HFFc6 (cell line): ENCODE measurements around the gene DAG1. TPM values are rescaled to one million over a fixed set of nuclear protein-coding genes. Genes with fewer than 3 reads are reported as not detected.

Experiments
- DNase-seq: peaks from one replicate; pipeline ENCODE4 v3.0.0-alpha.2; 2018
- H3K27ac Mint-ChIP-seq: 2 replicates; pipeline ENCODE4 v1.8.0; 2020; ENCODE audit warnings: mild to moderate bottlenecking, mixed read lengths
- H3K27me3 Mint-ChIP-seq: 2 replicates; pipeline ENCODE4 v1.8.0; 2021; ENCODE audit warnings: mild to moderate bottlenecking, moderate library complexity, mixed read lengths; ENCODE audit not compliant: insufficient read depth
- H3K36me3 Mint-ChIP-seq: 2 replicates; pipeline ENCODE4 v1.8.0; 2021; ENCODE audit warnings: low read depth, mixed read lengths
- H3K4me1 Mint-ChIP-seq: 2 replicates; pipeline ENCODE4 v1.8.0; 2020; ENCODE audit warnings: low read depth, mixed read lengths
- H3K4me3 Mint-ChIP-seq: 2 replicates; pipeline ENCODE4 v1.8.0; 2020; ENCODE audit warnings: mild to moderate bottlenecking, moderate library complexity, mixed read lengths
- H3K9me3 Mint-ChIP-seq: 2 replicates; pipeline ENCODE4 v1.8.0; 2020; ENCODE audit warnings: mild to moderate bottlenecking, mixed read lengths
- total RNA-seq, 6 experiments: library from RNA; stranded (reverse); fragmentation: NEBNext Ultra II Directional; extraction: Animal tissue kit (Norgen Biotek cat#: 25700); gene quantifications; 2 replicates in 1 of 6; 3 replicates in 5 of 6; pipeline ENCODE4 v1.2.3, GENCODE V29; 2021
- TF ChIP-seq, protein P1 (sequence below): fragments of 200-600 bp; sonication (generic); IDR thresholded peaks from 2 replicates; pipeline ENCODE4 v1.5.0; 2021; ENCODE audit warnings: antibody characterized with exemption, mild to moderate bottlenecking

DAG1 gene
- total RNA-seq, 6 experiments from 2014 or later = 101 to 121 (median 106) TPM

GRCh38 chr3:49556500-49557275 lies 86.6 kb downstream of the DAG1 start:
- Mint-ChIP-seq H3K4me1 (peaks cover 12% of the 10 kb centered on the region), H3K27me3 (peaks cover 19% of the 10 kb centered on the region), H3K4me3 (no peak overlapping the region), H3K36me3 (0 out of 2 replicates have a peak, but pooled peaks cover 4% of the 10 kb centered on the region), H3K27ac (no peak overlapping the region), H3K9me3 (no peaks in the 10 kb centered on the region; the same call in 1 of the 2 replicates)
- TF ChIP-seq, protein P1, sequence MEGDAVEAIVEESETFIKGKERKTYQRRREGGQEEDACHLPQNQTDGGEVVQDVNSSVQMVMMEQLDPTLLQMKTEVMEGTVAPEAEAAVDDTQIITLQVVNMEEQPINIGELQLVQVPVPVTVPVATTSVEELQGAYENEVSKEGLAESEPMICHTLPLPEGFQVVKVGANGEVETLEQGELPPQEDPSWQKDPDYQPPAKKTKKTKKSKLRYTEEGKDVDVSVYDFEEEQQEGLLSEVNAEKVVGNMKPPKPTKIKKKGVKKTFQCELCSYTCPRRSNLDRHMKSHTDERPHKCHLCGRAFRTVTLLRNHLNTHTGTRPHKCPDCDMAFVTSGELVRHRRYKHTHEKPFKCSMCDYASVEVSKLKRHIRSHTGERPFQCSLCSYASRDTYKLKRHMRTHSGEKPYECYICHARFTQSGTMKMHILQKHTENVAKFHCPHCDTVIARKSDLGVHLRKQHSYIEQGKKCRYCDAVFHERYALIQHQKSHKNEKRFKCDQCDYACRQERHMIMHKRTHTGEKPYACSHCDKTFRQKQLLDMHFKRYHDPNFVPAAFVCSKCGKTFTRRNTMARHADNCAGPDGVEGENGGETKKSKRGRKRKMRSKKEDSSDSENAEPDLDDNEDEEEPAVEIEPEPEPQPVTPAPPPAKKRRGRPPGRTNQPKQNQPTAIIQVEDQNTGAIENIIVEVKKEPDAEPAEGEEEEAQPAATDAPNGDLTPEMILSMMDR = no peak
- DNase-seq = no peak

DNA sequence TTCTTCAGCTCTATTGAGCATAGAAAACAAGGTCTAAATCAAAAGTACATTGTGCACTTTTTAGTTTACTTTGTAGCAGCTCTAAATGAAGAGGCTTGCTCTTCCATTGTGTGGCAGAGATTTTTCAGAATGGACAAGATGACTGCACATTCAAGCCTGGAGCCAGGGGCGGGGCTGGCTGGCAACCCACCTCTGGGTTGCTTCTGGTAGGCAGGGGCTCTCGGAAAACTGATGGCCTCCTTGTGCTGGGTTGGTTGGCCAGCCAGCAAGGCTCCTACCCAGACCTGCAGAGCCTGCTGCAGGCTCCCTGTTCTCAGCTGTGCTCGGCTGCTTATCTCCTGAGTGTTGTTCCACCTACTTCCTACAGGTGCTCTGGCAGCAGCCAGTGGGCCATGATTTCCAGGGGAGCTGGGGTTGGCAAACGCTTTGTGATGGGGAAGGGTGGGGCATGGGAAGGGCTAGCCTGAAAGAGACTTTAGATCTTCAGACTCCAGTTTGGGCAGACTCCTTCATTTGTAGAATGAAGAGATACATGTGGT lies 93.0 kb downstream of the DAG1 start:
- Mint-ChIP-seq H3K4me1 (no peaks in the 10 kb centered on the region), H3K9me3 (no peaks in the 10 kb centered on the region; the same call in 1 of the 2 replicates), H3K27me3 (peaks cover 34% of the 10 kb centered on the region), H3K36me3 (0 out of 2 replicates have a peak, but pooled peaks cover 4% of the 10 kb centered on the region), H3K27ac (no peak overlapping the region), H3K4me3 (no peak overlapping the region)
- TF ChIP-seq, protein P1 = no peak
- DNase-seq = no peak

GRCh38 chr3:49563766-49564165 lies 93.7 kb downstream of the DAG1 start:
- TF ChIP-seq, protein P1 = no peak
- H3K4me1 Mint-ChIP-seq = no peaks in the 10 kb centered on the region
- peaks cover 33% of the 10 kb centered on the region for H3K27me3 Mint-ChIP-seq
- no peak for DNase-seq
- no peaks in the 10 kb centered on the region; the same call in 1 of the 2 replicates for H3K9me3 Mint-ChIP-seq
- 0 out of 2 replicates have a peak, but pooled peaks cover 4% of the 10 kb centered on the region for H3K36me3 Mint-ChIP-seq
- H3K27ac Mint-ChIP-seq = no peak overlapping the region
- H3K4me3 Mint-ChIP-seq = no peak overlapping the region

DNA sequence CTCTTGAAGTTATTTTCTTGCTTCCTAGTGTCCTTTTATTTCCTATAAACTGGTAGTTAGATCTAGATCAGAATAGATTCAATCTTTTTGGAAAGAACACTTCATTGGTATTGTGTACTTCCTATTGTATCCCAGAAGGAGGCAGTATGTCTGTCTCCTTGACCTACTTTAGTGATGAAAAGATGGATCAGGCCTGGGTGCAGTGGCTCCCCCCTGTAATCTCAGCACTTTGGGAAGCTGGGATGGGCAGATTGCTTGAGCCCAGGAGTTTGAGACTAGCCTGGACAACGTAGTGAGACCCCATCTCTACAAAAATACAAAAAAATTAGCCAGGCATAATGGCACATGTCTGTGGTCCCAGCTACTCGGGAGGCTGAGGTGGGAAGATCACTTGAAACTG lies 96.2 kb downstream of the DAG1 start:
- peaks cover 40% of the 10 kb centered on the region for H3K27me3 Mint-ChIP-seq
- H3K27ac Mint-ChIP-seq = no peak overlapping the region
- H3K4me3 Mint-ChIP-seq = no peak overlapping the region
- no peak for DNase-seq
- TF ChIP-seq, protein P1 = peak; percentile 76
- H3K36me3 Mint-ChIP-seq = no peaks in the 10 kb centered on the region
- no peaks in the 10 kb centered on the region for H3K4me1 Mint-ChIP-seq
- H3K9me3 Mint-ChIP-seq = no peaks in the 10 kb centered on the region

DNA sequence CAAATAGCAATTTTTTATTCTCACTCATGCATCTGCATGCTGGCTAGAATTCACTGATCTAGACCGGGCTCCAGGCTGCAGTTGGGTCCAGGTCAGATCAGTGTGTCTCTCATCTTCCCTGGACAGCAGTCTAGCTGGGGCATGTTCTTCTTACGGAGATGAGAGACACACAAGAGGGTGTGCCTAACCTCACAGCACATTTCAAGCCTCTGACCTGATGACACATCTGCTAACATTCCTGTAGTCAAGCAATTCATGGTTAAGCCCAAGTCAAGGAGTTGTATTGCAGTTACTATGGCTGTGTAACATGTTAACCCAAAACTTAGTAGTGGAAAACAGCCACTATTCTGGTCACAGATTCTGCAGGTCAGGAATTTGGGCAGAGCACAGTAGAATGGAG lies 97.3 kb downstream of the DAG1 start:
- DNase-seq = no peak
- H3K36me3 Mint-ChIP-seq = no peaks in the 10 kb centered on the region
- H3K27me3 Mint-ChIP-seq = peaks cover 42% of the 10 kb centered on the region
- H3K4me1 Mint-ChIP-seq = no peaks in the 10 kb centered on the region
- no peak overlapping the region for H3K27ac Mint-ChIP-seq
- H3K9me3 Mint-ChIP-seq = no peaks in the 10 kb centered on the region
- no peak overlapping the region for H3K4me3 Mint-ChIP-seq
- TF ChIP-seq, protein P1 = no peak
